Prostate gland (tissue), 2 donors: ENCODE measurements around the gene CTNNA1.

Experiments used
- POLR2A ChIP-seq: fragments of 450-650 bp; IDR thresholded peaks from one replicate; pipeline ENCODE4 v1.6.1; 2016; ENCODE audit warnings: antibody characterized with exemption, mild to moderate bottlenecking
- TF ChIP-seq, protein P1 (sequence below), 4 experiments: fragments of 200-600 bp in 2 of 4; fragments of 450-650 bp in 2 of 4; sonication (generic) in 2 of 4; IDR thresholded peaks; 1 replicate in 3 of 4; 2 replicates in 1 of 4; pipeline ENCODE4 v1.5.1; 2016 to 2019; ENCODE audit warnings: antibody characterized with exemption in 4 of 4, mild to moderate bottlenecking in 2 of 4, moderate library complexity in 2 of 4

DNA sequence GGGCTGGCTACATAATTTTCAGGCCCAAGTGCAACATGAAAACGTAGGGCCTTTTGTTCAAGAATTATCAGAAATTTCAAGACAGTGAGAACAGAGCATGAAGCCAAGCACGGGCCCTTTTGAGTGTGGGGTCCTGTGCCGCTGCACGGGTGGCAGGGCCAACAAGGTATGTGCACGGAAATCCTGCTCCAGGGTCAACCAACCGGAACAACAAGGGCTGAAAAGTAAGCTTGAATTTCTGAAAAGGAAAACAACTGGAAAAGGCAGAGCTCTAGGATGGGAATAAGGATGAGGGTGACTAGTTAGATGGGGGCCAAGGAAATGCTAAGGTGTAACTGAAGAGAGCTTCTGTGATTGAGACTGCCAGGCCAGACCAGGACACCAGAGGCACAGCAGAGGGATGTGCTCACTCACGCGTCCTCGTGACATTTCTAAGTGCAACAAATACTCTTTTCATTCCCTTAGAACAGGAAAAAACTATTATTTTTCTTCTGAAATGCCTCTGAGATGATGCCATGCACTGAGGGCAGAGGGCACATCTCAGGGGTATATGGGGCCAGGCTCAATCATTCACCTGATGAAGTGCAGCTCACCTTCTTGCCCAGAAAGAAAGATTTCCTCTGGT is 202.6 kb downstream of the CTNNA1 start:
- TF ChIP-seq POLR2A = no peak
- TF ChIP-seq, protein P1, sequence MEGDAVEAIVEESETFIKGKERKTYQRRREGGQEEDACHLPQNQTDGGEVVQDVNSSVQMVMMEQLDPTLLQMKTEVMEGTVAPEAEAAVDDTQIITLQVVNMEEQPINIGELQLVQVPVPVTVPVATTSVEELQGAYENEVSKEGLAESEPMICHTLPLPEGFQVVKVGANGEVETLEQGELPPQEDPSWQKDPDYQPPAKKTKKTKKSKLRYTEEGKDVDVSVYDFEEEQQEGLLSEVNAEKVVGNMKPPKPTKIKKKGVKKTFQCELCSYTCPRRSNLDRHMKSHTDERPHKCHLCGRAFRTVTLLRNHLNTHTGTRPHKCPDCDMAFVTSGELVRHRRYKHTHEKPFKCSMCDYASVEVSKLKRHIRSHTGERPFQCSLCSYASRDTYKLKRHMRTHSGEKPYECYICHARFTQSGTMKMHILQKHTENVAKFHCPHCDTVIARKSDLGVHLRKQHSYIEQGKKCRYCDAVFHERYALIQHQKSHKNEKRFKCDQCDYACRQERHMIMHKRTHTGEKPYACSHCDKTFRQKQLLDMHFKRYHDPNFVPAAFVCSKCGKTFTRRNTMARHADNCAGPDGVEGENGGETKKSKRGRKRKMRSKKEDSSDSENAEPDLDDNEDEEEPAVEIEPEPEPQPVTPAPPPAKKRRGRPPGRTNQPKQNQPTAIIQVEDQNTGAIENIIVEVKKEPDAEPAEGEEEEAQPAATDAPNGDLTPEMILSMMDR (IDR thresholded peaks at IDR 0.05) = no peak
